A549 (cell line): Measurements from ENCODE around the gene NIT1. TPM values are rescaled to one million over a fixed set of nuclear protein-coding genes. Genes with fewer than 3 reads are reported as not detected.

Experiments
- ATAC-seq, 2 experiments: fragments of 200-7000 bp in 1 of 2; fragments of >200 bp in 1 of 2; cut with Nextera tagmentation in 1 of 2; cut with Tn5 transposase in 1 of 2; 3 replicates each; pipeline versions ENCODE4 v1.8.0 to v1.9.1; 2018 to 2020; ENCODE audit warnings: mild to moderate bottlenecking in 1 of 2, moderate library complexity in 1 of 2
- CTCF ChIA-PET: fragments of 300-600 bp; sonication (Branson Sonifier 250); formaldehyde crosslinking; extraction: SDS; loops from one replicate; lab custom pipeline; 2021; ENCODE audit warnings: antibody characterized with exemption, inconsistent platforms; lab: Yijun Ruan, JAX
- POLR2A ChIA-PET: fragments of 350-600 bp; formaldehyde crosslinking; extraction: SDS; loops from one replicate; lab custom pipeline; 2021; ENCODE audit warnings: antibody characterized with exemption, inconsistent platforms; lab: Yijun Ruan, JAX
- DNase-seq, 2 experiments: peaks; one replicate each; pipeline versions ENCODE4 v3.0.0 to v3.0.0-alpha.2; 2011 to 2016; ENCODE audit warnings: low read depth in 1 of 2, low spot score in 1 of 2
- FAIRE-seq: peaks from 2 replicates; lab custom pipeline; 2011; peaks lifted over from hg19 to GRCh38; lab: Jason Lieb, UNC
- H3K27ac ChIP-seq, 2 experiments: fragments of >200 bp; sonication (Bioruptor Twin); formaldehyde crosslinking; 3 replicates each; pipeline ENCODE4 v1.5.1; 2016 to 2017
- H3K4me1 ChIP-seq: fragments of >200 bp; sonication (Bioruptor Twin); formaldehyde crosslinking; 3 replicates; pipeline ENCODE4 v1.6.1; 2016
- H3K4me2 ChIP-seq: fragments of >200 bp; sonication (Bioruptor Twin); formaldehyde crosslinking; 3 replicates; pipeline ENCODE4 v1.6.1; 2016
- H3K4me3 ChIP-seq: fragments of >200 bp; sonication (Bioruptor Twin); formaldehyde crosslinking; 3 replicates; pipeline ENCODE4 v1.5.1; 2016
- H3K9me3 ChIP-seq: fragments of >200 bp; sonication (Bioruptor Twin); formaldehyde crosslinking; 3 replicates; pipeline ENCODE4 v1.6.1; 2016
- ATOH8 ChIP-seq: fragments of 250-450 bp; sonication (Bioruptor Pico); IDR thresholded peaks from 2 replicates; pipeline ENCODE4 v1.5.0; 2020; ENCODE audit warnings: low read depth, mild to moderate bottlenecking, moderate library complexity
- BHLHE40 ChIP-seq: IDR thresholded peaks from 2 replicates; pipeline ENCODE4 v1.6.1; 2012; ENCODE audit warnings: low read depth, low read length, inconsistent platforms
- EHMT2 ChIP-seq: fragments of 200-600 bp; sonication (generic); IDR thresholded peaks from 2 replicates; pipeline ENCODE4 v1.6.1; 2016; ENCODE audit warnings: antibody characterized with exemption, low read depth, mild to moderate bottlenecking, moderate library complexity
- EP300 ChIP-seq, 2 experiments: fragments of >200 bp; sonication (Bioruptor Twin); formaldehyde crosslinking; IDR thresholded peaks; 2 replicates in 1 of 2; 3 replicates in 1 of 2; pipeline ENCODE4 v1.6.1; 2016 to 2017
- ESRRA ChIP-seq: fragments of 150-350 bp; IDR thresholded peaks from 2 replicates; pipeline ENCODE4 v1.6.1; 2014; ENCODE audit warnings: mild to moderate bottlenecking, low read length, borderline replicate concordance
- HMGXB4 ChIP-seq: fragments of 250-450 bp; sonication (Bioruptor Pico); IDR thresholded peaks from 2 replicates; pipeline ENCODE4 v1.5.0; 2021; ENCODE audit warnings: mild to moderate bottlenecking, moderate library complexity, borderline replicate concordance
- HOXB5 ChIP-seq: fragments of 250-450 bp; sonication (Bioruptor Pico); IDR thresholded peaks from 2 replicates; pipeline ENCODE4 v1.5.0; 2020; ENCODE audit warnings: mild to moderate bottlenecking, moderate library complexity
- JUN ChIP-seq, 2 experiments: fragments of >200 bp; sonication (Bioruptor Twin); formaldehyde crosslinking; IDR thresholded peaks; 2 replicates in 1 of 2; 3 replicates in 1 of 2; pipeline ENCODE4 v1.6.1; 2016 to 2017
- JUNB ChIP-seq: fragments of >200 bp; sonication (Bioruptor Twin); formaldehyde crosslinking; IDR thresholded peaks from 2 replicates; pipeline ENCODE4 v1.6.1; 2016
- KDM5A ChIP-seq: fragments of 200-600 bp; sonication (generic); IDR thresholded peaks from 2 replicates; pipeline ENCODE4 v1.6.1; 2016; ENCODE audit warnings: antibody characterized with exemption, mild to moderate bottlenecking
- MAX ChIP-seq: IDR thresholded peaks from 2 replicates; pipeline ENCODE4 v1.6.1; 2012
- MAZ ChIP-seq: fragments of 150-350 bp; IDR thresholded peaks from 2 replicates; pipeline ENCODE4 v1.6.1; 2014; ENCODE audit warnings: antibody characterized with exemption, low read depth, low read length, borderline replicate concordance
- NPAS2 ChIP-seq: fragments of 250-450 bp; sonication (Bioruptor Pico); IDR thresholded peaks from 2 replicates; pipeline ENCODE4 v1.8.0; 2022; ENCODE audit warnings: mild to moderate bottlenecking, moderate library complexity, borderline replicate concordance
- PBX3 ChIP-seq: IDR thresholded peaks from 2 replicates; pipeline ENCODE4 v1.6.1; 2012
- POLR2AphosphoS2 ChIP-seq: conservative IDR thresholded peaks from 2 replicates; pipeline ENCODE4 v1.6.1; 2012; ENCODE audit warnings: low read length, improper control_type of control experiment, inconsistent platforms
- RAD21 ChIP-seq, 2 experiments: fragments of >200 bp in 1 of 2; sonication (Bioruptor Twin) in 1 of 2; formaldehyde crosslinking in 1 of 2; IDR thresholded peaks in 1 of 2; conservative IDR thresholded peaks in 1 of 2; 2 replicates in 1 of 2; 3 replicates in 1 of 2; pipeline ENCODE4 v1.6.1; 2012 to 2018; ENCODE audit warnings: inconsistent platforms in 1 of 2
- REST ChIP-seq: fragments of 200-600 bp; sonication (generic); IDR thresholded peaks from 2 replicates; pipeline ENCODE4 v1.6.1; 2016; ENCODE audit warnings: antibody characterized with exemption, mild to moderate bottlenecking, moderate library complexity
- RFX5 ChIP-seq: fragments of 450-650 bp; IDR thresholded peaks from 2 replicates; pipeline ENCODE4 v1.7.1; 2014; ENCODE audit warnings: antibody characterized with exemption, mild to moderate bottlenecking, moderate library complexity
- RNF2 ChIP-seq: fragments of 200-600 bp; sonication (generic); IDR thresholded peaks from 2 replicates; pipeline ENCODE4 v1.6.1; 2016; ENCODE audit warnings: low read depth, mild to moderate bottlenecking, antibody characterized with exemption, moderate library complexity, borderline replicate concordance
- TFCP2L1 ChIP-seq: fragments of 250-450 bp; sonication (Bioruptor Pico); IDR thresholded peaks from 2 replicates; pipeline ENCODE4 v1.5.0; 2021; ENCODE audit warnings: mild to moderate bottlenecking
- USF2 ChIP-seq: fragments of 450-650 bp; IDR thresholded peaks from 2 replicates; pipeline ENCODE4 v1.6.1; 2014; ENCODE audit warnings: antibody characterized with exemption
- ZSCAN20 ChIP-seq: fragments of 250-450 bp; sonication (Bioruptor Pico); IDR thresholded peaks from 2 replicates; pipeline ENCODE4 v1.8.0; 2022; ENCODE audit warnings: mild to moderate bottlenecking, moderate library complexity
- WGBS: methylation state at CpG from one replicate; pipeline ENCODE4 v1.1.6; 2017; ENCODE audit errors: missing lambda C conversion rate; 5-methylcytosine and 5-hydroxymethylcytosine counted together
- polyA plus RNA-seq, 4 experiments: library from polyadenylated mRNA; depleted of rRNA in 3 of 4; stranded (reverse); fragments of >200 nt; fragmentation: RNase III in 1 of 4; extraction: RNeasy Plus Mini Kit Qiagen cat#74134 plus additional on column Dnase treatment in 1 of 4; gene quantifications; 2 replicates in 3 of 4; 3 replicates in 1 of 4; pipeline ENCODE4 v1.2.3, GENCODE V29; 2011 to 2017

The NIT1 gene
- polyA plus RNA-seq, 2 of the 4 experiments (the other 2 are of a cell fraction): 29.9 to 44.5 TPM

GRCh38 chr1:161083748-161084596 is 33.9 kb upstream of the NIT1 start:
- POLR2A ChIA-PET: interaction anchor here (0.9 kb wide), 1 partner anchor 39 kb away, joined by 4 read pairs; the partner anchor contains the start of gene USF1
- WGBS: 84% methylated on average over 7 of the region's 10 CpGs
- Histone ChIP-seq H3K4me1 (peaks cover 64% of the 10 kb centered on the region), H3K9me3 (no peaks in the 10 kb centered on the region), H3K27ac (peak overlapping the region; percentile 88), H3K4me2 (peak overlapping the region; percentile 69), H3K4me3 (no peak overlapping the region)
- CTCF ChIA-PET: interaction anchor here (0.8 to 12.7 kb wide), 9 partner anchors 10 to 90 kb away, joined by 4 to 167 read pairs (median 6); partner anchors contain the start of genes ARHGAP30 and KLHDC9
- no peak for TF ChIP-seq EHMT2
- no peak for TF ChIP-seq USF2
- TF ChIP-seq JUN (IDR thresholded peaks at IDR 0.05): no peak; a peak in 1 of 5 replicates
- TF ChIP-seq RAD21 (conservative IDR thresholded peaks at IDR 0.05 in 1 of 2, IDR thresholded peaks at IDR 0.05 in 1 of 2): 0 out of 5 replicates have a peak, but pooled peaks of 1 of the 2 experiments have one; percentile 3
- TF ChIP-seq HOXB5 (CRISPR knock-in tag): no peak
- TF ChIP-seq EP300 (IDR thresholded peaks at IDR 0.05): 0 out of 5 replicates have a peak, but pooled peaks of 1 of the 2 experiments have one; percentile 0
- TF ChIP-seq NPAS2: no peak
- DNase-seq (no peak), ATAC-seq (peak; percentile 3 to 7; a peak in 2 of 6 replicates), FAIRE-seq (no peak)

GRCh38 chr1:161084597-161084988 is 33.3 kb upstream of the NIT1 start:
- POLR2A ChIA-PET: interaction anchor here (0.9 kb wide), 1 partner anchor 39 kb away, joined by 4 read pairs; the partner anchor contains the start of gene USF1
- no peaks in the 10 kb centered on the region for H3K9me3 ChIP-seq
- H3K4me1 ChIP-seq: peaks cover 66% of the 10 kb centered on the region
- TF ChIP-seq HOXB5 (CRISPR knock-in tag) (no peak), BHLHE40 (no peak), REST (no peak), RFX5 (no peak), EP300 (IDR thresholded peaks at IDR 0.05) (no peak), KDM5A (no peak), HMGXB4 (CRISPR knock-in tag) (no peak), NPAS2 (no peak), ZSCAN20 (CRISPR knock-in tag) (no peak), TFCP2L1 (CRISPR knock-in tag) (no peak), ESRRA (no peak), PBX3 (no peak), POLR2AphosphoS2 (no peak), ATOH8 (CRISPR knock-in tag) (no peak), JUNB (no peak), MAX (no peak), RNF2 (no peak), MAZ (no peak)
- TF ChIP-seq, all 56 proteins: peak for 0
- no peak for FAIRE-seq
- 86% methylated on average over 1 of the region's 1 CpG for WGBS
- Histone ChIP-seq H3K4me3 (no peak overlapping the region), H3K4me2 (peak overlapping the region; percentile 69), H3K27ac (peak overlapping the region; percentile 88)
- no peak for DNase-seq
- CTCF ChIA-PET: interaction anchor here (0.6 to 12.7 kb wide), 7 partner anchors 11 to 91 kb away, joined by 3 to 167 read pairs (median 4); partner anchors contain the start of genes ARHGAP30 and KLHDC9
- ATAC-seq: no peak
